IMR-90 (cell line): Measurements from ENCODE around the gene EPB41L1. TPM values are rescaled to one million over a fixed set of nuclear protein-coding genes. Genes with fewer than 3 reads are reported as not detected.

Experiments
- ATAC-seq: fragments of 200-7000 bp; cut with Tn5 transposase; 2 replicates; pipeline ENCODE4 v1.9.1; 2020; ENCODE audit warnings: low read depth, mild to moderate bottlenecking, moderate library complexity
- BruUV-seq: library from RNA; stranded (reverse); fragments of 400-500 nt; replicated peaks from 2 replicates; lab custom pipeline; 2021; lab: Mats Ljungman, UMichigan
- CTCF ChIA-PET: fragments of 300-600 bp; formaldehyde crosslinking; extraction: SDS; loops from one replicate; lab custom pipeline; 2021; ENCODE audit warnings: antibody characterized with exemption; lab: Yijun Ruan, JAX
- POLR2A ChIA-PET: fragments of 300-600 bp; sonication (Branson Sonifier 250); formaldehyde crosslinking; loops from one replicate; lab custom pipeline; 2022; ENCODE audit warnings: antibody characterized with exemption; ENCODE audit not compliant: unreplicated experiment; lab: Charles Lee
- DNase-seq: peaks from one replicate; pipeline ENCODE4 v3.0.0; 2013
- H2AFZ ChIP-seq: replicated peaks from 2 replicates; pipeline ENCODE3; 2013; ENCODE audit warnings: low read length, mild to moderate bottlenecking; ENCODE audit not compliant: poor library complexity
- H2AK5ac ChIP-seq: 2 replicates; pipeline ENCODE4 v1.6.1; 2013; ENCODE audit warnings: low read depth, low read length, inconsistent platforms
- H2AK9ac ChIP-seq: replicated peaks from 2 replicates; pipeline ENCODE3; 2013; ENCODE audit warnings: mild to moderate bottlenecking, low read depth, low read length, moderate library complexity; ENCODE audit not compliant: poor library complexity
- H2BK120ac ChIP-seq: 2 replicates; pipeline ENCODE4 v1.6.1; 2013; ENCODE audit warnings: low read depth, low read length, inconsistent platforms
- H2BK15ac ChIP-seq: 3 replicates; pipeline ENCODE4 v1.6.1; 2013; ENCODE audit warnings: low read depth, low read length, inconsistent platforms
- H2BK20ac ChIP-seq: 2 replicates; pipeline ENCODE4 v1.6.1; 2013; ENCODE audit warnings: low read depth, mild to moderate bottlenecking, inconsistent platforms, low read length, moderate library complexity
- H2BK5ac ChIP-seq: 2 replicates; pipeline ENCODE4 v1.6.1; 2013; ENCODE audit warnings: mild to moderate bottlenecking, low read depth, low read length, inconsistent platforms; ENCODE audit not compliant: poor library complexity, severe bottlenecking
- H3K14ac ChIP-seq: replicated peaks from 2 replicates; pipeline ENCODE4 v1.6.1; 2013; ENCODE audit warnings: low read depth, low read length, inconsistent platforms
- H3K18ac ChIP-seq: 2 replicates; pipeline ENCODE4 v1.6.1; 2013; ENCODE audit warnings: low read depth, low read length, control low read depth
- H3K23ac ChIP-seq: 2 replicates; pipeline ENCODE4 v1.6.1; 2013; ENCODE audit warnings: low read depth, low read length, inconsistent platforms
- H3K27ac ChIP-seq: 2 replicates; pipeline ENCODE4 v1.5.1; 2013; ENCODE audit warnings: mild to moderate bottlenecking, control low read depth, low read length; ENCODE audit not compliant: insufficient read depth
- H3K27me3 ChIP-seq: 2 replicates; pipeline ENCODE4 v1.6.1; 2013; ENCODE audit warnings: low read length; ENCODE audit not compliant: control insufficient read depth, insufficient read depth
- H3K36me3 ChIP-seq: 2 replicates; pipeline ENCODE4 v1.6.1; 2013; ENCODE audit warnings: low read length, mixed read lengths; ENCODE audit not compliant: control insufficient read depth, insufficient read depth
- H3K4ac ChIP-seq: 2 replicates; pipeline ENCODE4 v1.6.1; 2013; ENCODE audit warnings: low read depth, low read length, inconsistent platforms
- H3K4me1 ChIP-seq: 2 replicates; pipeline ENCODE4 v1.6.1; 2013; ENCODE audit warnings: low read length, mixed read lengths; ENCODE audit not compliant: control insufficient read depth, insufficient read depth
- H3K4me2 ChIP-seq: 2 replicates; pipeline ENCODE4 v1.6.1; 2013; ENCODE audit warnings: low read depth, mild to moderate bottlenecking, control low read depth, low read length, moderate library complexity
- H3K4me3 ChIP-seq: 2 replicates; pipeline ENCODE4 v1.5.1; 2013; ENCODE audit warnings: low read depth, mild to moderate bottlenecking, control low read depth, low read length, moderate library complexity; ENCODE audit not compliant: insufficient read depth
- H3K56ac ChIP-seq: 2 replicates; pipeline ENCODE4 v1.6.1; 2013; ENCODE audit warnings: low read length, inconsistent platforms; ENCODE audit not compliant: insufficient read depth; ENCODE audit errors: extremely low read depth
- H3K79me1 ChIP-seq, 2 experiments: 2 replicates each; pipeline ENCODE4 v1.6.1; 2013; ENCODE audit warnings: low read length in 2 of 2, inconsistent platforms in 1 of 2, low read depth in 1 of 2
- H3K9ac ChIP-seq: 2 replicates; pipeline ENCODE4 v1.6.1; 2013; ENCODE audit warnings: low read depth, low read length, control low read depth
- H3K9me1 ChIP-seq: 2 replicates; pipeline ENCODE4 v1.6.1; 2013; ENCODE audit warnings: low read length, inconsistent platforms; ENCODE audit not compliant: insufficient read depth
- H3K9me3 ChIP-seq: 2 replicates; pipeline ENCODE4 v1.6.1; 2013; ENCODE audit warnings: low read length; ENCODE audit not compliant: control insufficient read depth, insufficient read depth
- H4K20me1 ChIP-seq: 2 replicates; pipeline ENCODE4 v1.6.1; 2013; ENCODE audit warnings: low read length, inconsistent platforms; ENCODE audit not compliant: insufficient read depth
- H4K5ac ChIP-seq: 2 replicates; pipeline ENCODE4 v1.6.1; 2013; ENCODE audit warnings: mild to moderate bottlenecking, low read depth, low read length, control low read depth
- H4K8ac ChIP-seq, 2 experiments: 2 replicates each; pipeline ENCODE4 v1.6.1; 2013; ENCODE audit warnings: low read depth in 2 of 2, low read length in 2 of 2, control low read depth in 1 of 2, inconsistent platforms in 1 of 2
- H4K91ac ChIP-seq: 2 replicates; pipeline ENCODE4 v1.6.1; 2013; ENCODE audit warnings: low read depth, low read length, inconsistent platforms; ENCODE audit not compliant: insufficient read depth
- CEBPB ChIP-seq: IDR thresholded peaks from 2 replicates; pipeline ENCODE4 v1.6.1; 2012; ENCODE audit warnings: low read depth, low read length, improper control_type of control experiment
- CHD1 ChIP-seq: IDR thresholded peaks from 2 replicates; pipeline ENCODE4 v1.6.1; 2012; ENCODE audit warnings: low read depth, low read length, improper control_type of control experiment
- CTCF ChIP-seq: conservative IDR thresholded peaks from 2 replicates; pipeline ENCODE4 v1.5.1; 2012; ENCODE audit warnings: mild to moderate bottlenecking, low read depth, low read length, improper control_type of control experiment
- ELK1 ChIP-seq: fragments of 150-350 bp; IDR thresholded peaks from 2 replicates; pipeline ENCODE4 v1.6.1; 2016; ENCODE audit warnings: low read depth, mild to moderate bottlenecking, low read length, moderate library complexity, borderline replicate concordance
- MAZ ChIP-seq: IDR thresholded peaks from 2 replicates; pipeline ENCODE4 v1.6.1; 2012; ENCODE audit warnings: low read depth, mild to moderate bottlenecking, low read length, improper control_type of control experiment, moderate library complexity, borderline replicate concordance
- MXI1 ChIP-seq: IDR thresholded peaks from 2 replicates; pipeline ENCODE4 v1.6.1; 2012; ENCODE audit warnings: low read depth, mild to moderate bottlenecking, low read length, moderate library complexity, borderline replicate concordance
- NFE2L2 ChIP-seq: fragments of 150-350 bp; IDR thresholded peaks from 2 replicates; pipeline ENCODE4 v1.6.1; 2016; ENCODE audit warnings: low read depth, mild to moderate bottlenecking, low read length
- POLR2A ChIP-seq: IDR thresholded peaks from 2 replicates; pipeline ENCODE4 v1.6.1; 2012; ENCODE audit warnings: mild to moderate bottlenecking, low read depth, low read length
- RAD21 ChIP-seq: IDR thresholded peaks from 2 replicates; pipeline ENCODE4 v1.6.1; 2012; ENCODE audit warnings: low read length, improper control_type of control experiment
- RCOR1 ChIP-seq: IDR thresholded peaks from 2 replicates; pipeline ENCODE4 v1.6.1; 2012; ENCODE audit warnings: mild to moderate bottlenecking, low read length, improper control_type of control experiment; ENCODE audit not compliant: insufficient replicate concordance
- RFX5 ChIP-seq: IDR thresholded peaks from 2 replicates; pipeline ENCODE4 v1.8.0; 2012; ENCODE audit warnings: low read depth, mild to moderate bottlenecking, low read length, moderate library complexity
- WGBS, 2 experiments: methylation state at CpG; one replicate each; pipeline versions ENCODE4 v1.1.5 to v1.1.7; 2013; ENCODE audit warnings: missing lambda C conversion rate in 2 of 2; ENCODE audit not compliant: insufficient read length in 1 of 2; ENCODE audit errors: extremely low coverage in 2 of 2; 5-methylcytosine and 5-hydroxymethylcytosine counted together
- dilution Hi-C: fragments of 300-500 bp; cut with HindIII; formaldehyde crosslinking; loops from one replicate; pipeline ENCODE4 v1.14.3; 2018; ENCODE audit warnings: low sequenced_read_pairs; ENCODE audit not compliant: unreplicated experiment
- in situ Hi-C: fragments of 300-500 bp; cut with MboI; formaldehyde crosslinking; loops from 3 replicates; pipeline ENCODE4 v1.14.3; 2019; ENCODE audit warnings: low sequenced_read_pairs, inconsistent platforms, mixed read lengths
- intact Hi-C: fragments of 100-400 bp; cut with micrococcal nuclease; formaldehyde crosslinking; loops from 2 replicates; pipeline ENCODE4 v1.10.0; 2022
- polyA plus RNA-seq, 3 experiments: library from polyadenylated mRNA; depleted of rRNA; stranded (reverse); fragments of >200 nt; gene quantifications; 2 replicates each; pipeline ENCODE4 v1.2.3, GENCODE V29; 2012; ENCODE audit warnings: low replicate concordance in 1 of 3
- total RNA-seq: library from RNA; depleted of rRNA; stranded (reverse); fragments of >200 nt; gene quantifications from 2 replicates; pipeline ENCODE4 v1.2.3, GENCODE V29; 2012

The EPB41L1 gene
- total and polyA plus RNA-seq, 2 of the 4 experiments (the other 2 are of a cell fraction): 12.5 to 33.7 TPM

GRCh38 chr20:36230019-36230418 is 75.5 kb downstream of the EPB41L1 start:
- Histone ChIP-seq H4K91ac (no peak overlapping the region), H4K5ac (no peak overlapping the region), H3K4ac (no peak overlapping the region), H2BK20ac (no peak overlapping the region), H2BK120ac (no peak overlapping the region), H3K36me3 (peaks cover 3% of the 10 kb centered on the region), H3K4me2 (no peak overlapping the region), H3K9ac (no peak overlapping the region), H4K20me1 (no peaks in the 10 kb centered on the region), H3K18ac (no peak overlapping the region), H3K4me1 (no peaks in the 10 kb centered on the region), H3K9me3 (no peaks in the 10 kb centered on the region), H2AK9ac (no peak overlapping the region), H2AK5ac (no peak overlapping the region), H2BK5ac (no peak overlapping the region), H3K23ac (no peak overlapping the region), H3K27ac (no peak overlapping the region), H3K79me1 (no peaks in the 10 kb centered on the region), H2BK15ac (no peak overlapping the region), H3K14ac (no peak overlapping the region), H3K9me1 (0 out of 2 replicates have a peak, but pooled peaks cover 3% of the 10 kb centered on the region), H3K27me3 (no peaks in the 10 kb centered on the region), H4K8ac (no peak overlapping the region), H3K56ac (no peak overlapping the region), H3K4me3 (no peak overlapping the region), H2AFZ (no peak overlapping the region)
- POLR2A ChIA-PET: no interaction called here
- in situ Hi-C loops: no loop called here
- no TSS peak for BruUV-seq
- DNase-seq (no peak), ATAC-seq (no peak)
- TF ChIP-seq CEBPB (no peak), NFE2L2 (no peak), RCOR1 (no peak), CTCF (no peak), RFX5 (no peak), MAZ (no peak), ELK1 (no peak), CHD1 (no peak), MXI1 (no peak), POLR2A (no peak), RAD21 (no peak)
- no CpG with 5 or more reads among the region's 3 CpGs for WGBS, 2 experiments
- CTCF ChIA-PET: no interaction called here
- intact Hi-C loops: no loop called here
- dilution Hi-C loops: no loop called here
